T-cell (primary cell): ENCODE measurements around the gene BID. TPM values are rescaled to one million over a fixed set of nuclear protein-coding genes. Genes with fewer than 3 reads are reported as not detected.

Experiments
- ATAC-seq, 4 experiments: fragments of 200-7000 bp in 3 of 4; fragments of 150-1000 bp in 1 of 4; cut with Tn5 transposase; replicated peaks in 1 of 4; 1 replicate in 3 of 4; 2 replicates in 1 of 4; pipeline ENCODE4 v1.10.0; 2021; ENCODE audit warnings: moderate library complexity in 3 of 4, mild to moderate bottlenecking in 2 of 4, moderate number of reproducible peaks in 1 of 4
- CTCF ChIA-PET, 2 donors: fragments of 300-600 bp; sonication (Branson Sonifier 250); formaldehyde crosslinking; loops; one replicate each; lab custom pipeline; 2022; ENCODE audit warnings: antibody characterized with exemption in 2 of 2; lab: Charles Lee
- POLR2A ChIA-PET, 2 donors: fragments of 300-600 bp; sonication (Branson Sonifier 250); formaldehyde crosslinking; loops; one replicate each; lab custom pipeline; 2022; ENCODE audit warnings: antibody characterized with exemption in 2 of 2; lab: Charles Lee
- DNase-seq, 35 experiments: peaks; one replicate each; pipeline versions ENCODE4 v3.0.0 to v3.0.0-alpha.2; 2013 to 2023
- H3K27ac ChIP-seq: one replicate; pipeline ENCODE4 v1.5.1; 2013; ENCODE audit warnings: low read length
- H3K27me3 ChIP-seq, 2 experiments: replicated peaks in 1 of 2; 1 replicate in 1 of 2; 2 replicates in 1 of 2; pipeline versions ENCODE4 v1.6.1 to v1.7.0; 2013; ENCODE audit warnings: low read length in 1 of 2, mixed read lengths in 1 of 2; ENCODE audit not compliant: control insufficient read depth in 2 of 2, insufficient read depth in 2 of 2; ENCODE audit errors: extremely low read depth in 1 of 2
- H3K36me3 ChIP-seq, 2 donors: 1 replicate in 1 of 2; 2 replicates in 1 of 2; pipeline versions ENCODE4 v1.6.1 to v1.7.0; 2013; ENCODE audit warnings: low read length in 1 of 2; ENCODE audit not compliant: control insufficient read depth in 2 of 2, insufficient read depth in 1 of 2; ENCODE audit errors: extremely low read depth in 1 of 2
- H3K4me1 ChIP-seq, 2 experiments: 1 replicate in 1 of 2; 2 replicates in 1 of 2; pipeline versions ENCODE4 v1.6.1 to v1.7.0; 2013; ENCODE audit warnings: low read length in 2 of 2, mixed read lengths in 1 of 2; ENCODE audit not compliant: insufficient read depth in 2 of 2, control insufficient read depth in 1 of 2; ENCODE audit errors: extremely low read depth in 1 of 2
- H3K4me3 ChIP-seq, 2 donors: 1 replicate in 1 of 2; 2 replicates in 1 of 2; pipeline versions ENCODE4 v1.5.1 to v1.7.0; 2013; ENCODE audit warnings: mild to moderate bottlenecking in 2 of 2, low read length in 1 of 2, moderate library complexity in 1 of 2; ENCODE audit not compliant: control insufficient read depth in 1 of 2; ENCODE audit errors: extremely low read depth in 1 of 2
- H3K9me3 ChIP-seq: 2 replicates; pipeline ENCODE4 v1.7.0; 2013
- H3K27ac Mint-ChIP-seq, 2 donors: one replicate each; pipeline ENCODE4 v1.8.0; 2020 to 2021; ENCODE audit warnings: mild to moderate bottlenecking in 2 of 2, mixed read lengths in 2 of 2
- H3K27me3 Mint-ChIP-seq, 2 donors: one replicate each; pipeline ENCODE4 v1.8.0; 2021 to 2022; ENCODE audit warnings: mixed read lengths in 2 of 2
- H3K36me3 Mint-ChIP-seq: one replicate; pipeline ENCODE4 v1.8.0; 2021; ENCODE audit warnings: mixed read lengths
- H3K4me1 Mint-ChIP-seq, 3 donors: one replicate each; pipeline ENCODE4 v1.8.0; 2020 to 2022; ENCODE audit warnings: mixed read lengths in 3 of 3, mild to moderate bottlenecking in 1 of 3
- H3K4me3 Mint-ChIP-seq, 3 donors: one replicate each; pipeline ENCODE4 v1.8.0; 2020 to 2022; ENCODE audit warnings: mild to moderate bottlenecking in 3 of 3, mixed read lengths in 3 of 3, moderate library complexity in 3 of 3
- H3K9me3 Mint-ChIP-seq, 3 donors: one replicate each; pipeline ENCODE4 v1.8.0; 2020 to 2022; ENCODE audit warnings: mixed read lengths in 3 of 3
- WGBS: methylation state at CpG from one replicate; pipeline ENCODE4 v1.1.5; 2013; ENCODE audit warnings: missing lambda C conversion rate; ENCODE audit not compliant: insufficient coverage; 5-methylcytosine and 5-hydroxymethylcytosine counted together
- total RNA-seq, 35 experiments: library from RNA in 6 of 35; stranded (reverse) in 6 of 35; fragments of 120-200 nt in 1 of 35; gene quantifications; one replicate each; pipeline versions ENCODE4 v1.2.1 to v1.2.4 and lab custom pipeline; 2013 to 2026

The BID gene
- total RNA-seq, 5 donors from 2014 or later (not counting 1 experiment from before 2014, with no cell fraction given), result 15.8 to 34.6 (median 28.5) TPM

GRCh38 chr22:17778412-17778976 lies 4.2 kb upstream of the BID start:
- no peaks in the 10 kb centered on the region for H3K27me3 ChIP-seq
- peak overlapping the region; percentile 96 for H3K27ac ChIP-seq
- ATAC-seq (no peak), DNase-seq (no peak)
- Mint-ChIP-seq H3K4me3 (peak overlapping the region; percentile 91 to 97 (median 95)), H3K27me3 (no peaks in the 10 kb centered on the region), H3K36me3 (no peaks in the 10 kb centered on the region), H3K9me3 (no peaks in the 10 kb centered on the region), H3K27ac (peak overlapping the region; percentile 77 to 96), H3K4me1 (peaks cover 73 to 79% (median 76%) of the 10 kb centered on the region in 3 donors)
- 90% methylated on average over 21 of the region's 23 CpGs for WGBS
- peak overlapping the region; percentile 83 to 93 for H3K4me3 ChIP-seq
- CTCF ChIA-PET, result interaction anchor here in 1 of 2 donors (0.5 kb wide), 1 partner anchor 7 kb away, joined by 4 read pairs; no protein-coding TSS in a partner anchor
- H3K9me3 ChIP-seq, result no peaks in the 10 kb centered on the region
- peaks cover 0 to 2% of the 10 kb centered on the region in 2 donors for H3K36me3 ChIP-seq
- H3K4me1 ChIP-seq, result peaks cover 18 to 82% of the 10 kb centered on the region in 2 experiments
- POLR2A ChIA-PET, result interaction anchor here in 1 of 2 donors (0.6 kb wide), 1 partner anchor 9 kb away, joined by 3 read pairs; no protein-coding TSS in a partner anchor

GRCh38 chr22:17777717-17778044 lies 3.4 kb upstream of the BID start:
- H3K4me1 ChIP-seq, result peaks cover 23 to 90% of the 10 kb centered on the region in 2 experiments
- H3K27ac ChIP-seq, result peak overlapping the region; percentile 96
- Mint-ChIP-seq H3K27me3 (no peaks in the 10 kb centered on the region), H3K4me3 (peak overlapping the region; percentile 91 to 97 (median 95)), H3K36me3 (no peaks in the 10 kb centered on the region), H3K27ac (peak overlapping the region; percentile 96 to 99), H3K4me1 (peaks cover 79 to 84% (median 84%) of the 10 kb centered on the region in 3 donors), H3K9me3 (no peaks in the 10 kb centered on the region)
- H3K4me3 ChIP-seq, result peak overlapping the region; percentile 83 to 93
- H3K9me3 ChIP-seq, result no peaks in the 10 kb centered on the region
- ATAC-seq (no peak), DNase-seq (no peak)
- POLR2A ChIA-PET, result interaction anchor here in 1 of 2 donors (0.5 to 0.7 kb wide), 2 partner anchors 8 to 44 kb away, joined by 3 to 5 read pairs; no protein-coding TSS in a partner anchor
- WGBS, result 39% methylated on average over 3 of the region's 6 CpGs
- H3K27me3 ChIP-seq, result no peaks in the 10 kb centered on the region
- no peaks in the 10 kb centered on the region for H3K36me3 ChIP-seq
- CTCF ChIA-PET, result interaction anchor here in 1 of 2 donors (0.8 to 1.0 kb wide), 3 partner anchors 11 to 37 kb away, joined by 3 read pairs; no protein-coding TSS in a partner anchor

DNA sequence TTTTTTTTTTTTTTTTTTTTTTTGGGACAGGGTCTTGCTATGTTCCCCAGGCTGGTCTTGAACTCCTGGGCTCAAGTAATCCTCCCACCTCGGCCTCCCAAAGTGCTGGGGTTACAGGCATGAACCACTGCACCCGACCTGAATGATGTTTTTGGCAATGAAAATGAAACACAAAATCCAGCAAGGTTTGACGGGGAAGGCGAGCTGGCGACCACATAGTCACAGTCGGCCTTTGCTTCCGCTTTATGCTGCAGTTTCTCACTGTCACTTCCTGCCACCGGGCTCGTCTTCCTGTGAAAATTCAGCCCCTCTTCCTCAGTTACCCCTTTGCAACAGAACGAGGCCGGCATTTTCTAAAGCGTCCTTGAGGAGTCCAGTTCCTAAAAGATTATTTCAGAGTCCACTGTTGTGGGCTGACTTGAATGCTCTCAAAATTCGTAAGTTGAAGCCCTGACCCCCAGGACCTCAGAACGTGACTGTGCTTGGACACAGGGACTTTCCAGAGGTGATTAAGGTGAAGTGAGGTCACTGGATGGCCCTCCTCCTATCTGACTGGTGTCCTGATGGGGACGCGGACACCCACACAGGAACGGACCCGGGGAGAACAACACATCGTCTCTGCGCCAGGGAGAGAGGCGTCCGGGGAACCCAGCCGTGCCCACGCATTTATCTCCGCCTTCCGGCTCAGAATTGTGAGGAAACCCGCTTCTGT lies 2.9 kb upstream of the BID start:
- POLR2A ChIA-PET, result interaction anchor here in 1 of 2 donors (0.7 kb wide), 1 partner anchor 44 kb away, joined by 5 read pairs; no protein-coding TSS in a partner anchor

DNA sequence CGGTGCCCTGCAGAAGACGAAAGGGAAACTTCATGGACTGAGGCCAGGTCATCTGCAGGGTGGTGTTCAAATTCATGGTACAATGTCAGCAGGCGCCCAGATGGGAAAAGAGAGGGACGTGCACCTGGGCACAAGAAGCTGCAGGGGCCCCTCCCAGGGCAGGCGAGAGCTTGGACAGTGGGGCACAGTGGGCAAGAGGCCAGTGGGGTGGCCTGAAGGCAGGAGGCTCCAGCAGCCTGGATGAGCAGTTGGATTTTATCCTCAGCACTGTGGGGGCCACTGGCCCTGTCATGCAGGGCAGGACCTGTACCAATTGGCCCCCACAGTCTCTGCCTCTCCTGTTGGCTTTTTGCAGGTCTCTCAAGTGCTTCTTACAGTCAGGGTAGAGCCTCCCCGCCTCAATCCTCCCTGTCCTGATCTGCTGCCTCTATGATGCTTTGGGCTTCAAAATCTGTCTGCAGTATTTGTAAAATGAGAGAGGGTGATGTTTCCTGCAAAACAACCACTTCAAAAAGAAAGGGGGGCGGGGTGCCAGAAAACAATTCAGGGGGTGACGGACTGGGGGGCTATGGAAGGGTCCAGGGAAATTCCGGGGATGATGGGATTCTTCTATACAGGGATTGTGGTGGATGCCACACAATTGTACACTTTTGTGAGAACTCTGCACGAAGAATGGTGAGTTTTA lies 1.7 kb upstream of the BID start:
- H3K9me3 Mint-ChIP-seq, result no peaks in the 10 kb centered on the region
- 93% methylated on average over 5 of the region's 10 CpGs for WGBS
- CTCF ChIA-PET, result no interaction called here
- Histone ChIP-seq H3K36me3 (no peaks in the 10 kb centered on the region), H3K4me3 (no peak overlapping the region), H3K4me1 (peaks cover 27 to 91% of the 10 kb centered on the region in 2 experiments), H3K9me3 (no peaks in the 10 kb centered on the region), H3K27ac (peak overlapping the region; percentile 96), H3K27me3 (no peaks in the 10 kb centered on the region)
- peaks cover 82 to 87% (median 84%) of the 10 kb centered on the region in 3 donors for H3K4me1 Mint-ChIP-seq
- POLR2A ChIA-PET, result no interaction called here
- no peaks in the 10 kb centered on the region for H3K36me3 Mint-ChIP-seq
- H3K4me3 Mint-ChIP-seq, result peak overlapping the region; percentile 91 to 97 (median 95)
- no peaks in the 10 kb centered on the region for H3K27me3 Mint-ChIP-seq
- peak in 19 of 35 experiments; percentile 10 to 60 (median 32) for DNase-seq
- peak overlapping the region; percentile 96 to 99 for H3K27ac Mint-ChIP-seq
- ATAC-seq, result peak in 1 of 4 experiments; percentile 32

More for the DNA sequence above, 2.9 kb upstream of the BID start:
- Histone ChIP-seq H3K4me1 (peaks cover 23 to 93% of the 10 kb centered on the region in 2 experiments), H3K9me3 (no peaks in the 10 kb centered on the region), H3K36me3 (no peaks in the 10 kb centered on the region), H3K4me3 (peak overlapping the region; percentile 83 to 93), H3K27me3 (no peaks in the 10 kb centered on the region), H3K27ac (peak overlapping the region; percentile 96)
- DNase-seq, result peak; percentile 50 to 87 (median 69)
- peak; percentile 49 to 62 (median 58) for ATAC-seq
- Mint-ChIP-seq H3K4me1 (peaks cover 80 to 85% (median 84%) of the 10 kb centered on the region in 3 donors), H3K36me3 (no peaks in the 10 kb centered on the region), H3K27me3 (no peaks in the 10 kb centered on the region), H3K9me3 (no peaks in the 10 kb centered on the region), H3K27ac (peak overlapping the region; percentile 96 to 99), H3K4me3 (peak overlapping the region; percentile 91 to 97 (median 95))
- CTCF ChIA-PET, result interaction anchor here in 1 of 2 donors (0.6 to 1.0 kb wide), 5 partner anchors 10 to 70 kb away, joined by 3 to 4 read pairs (median 3); no protein-coding TSS in a partner anchor
- 9% methylated on average over 27 of the region's 27 CpGs for WGBS

GRCh38 chr22:17774926-17775685 lies 837 bp upstream of the BID start:
- Mint-ChIP-seq H3K9me3 (no peaks in the 10 kb centered on the region), H3K27me3 (no peaks in the 10 kb centered on the region), H3K36me3 (peaks cover 3% of the 10 kb centered on the region), H3K4me1 (peaks cover 81 to 84% (median 82%) of the 10 kb centered on the region in 3 donors), H3K4me3 (peak overlapping the region; percentile 91 to 97 (median 95)), H3K27ac (peak overlapping the region; percentile 96 to 99)
- ATAC-seq (peak in 1 of 4 experiments; percentile 14), DNase-seq (peak in 1 of 35 experiments; percentile 31)
- no peaks in the 10 kb centered on the region for H3K27me3 ChIP-seq
- WGBS, result 58% methylated on average over 20 of the region's 27 CpGs
- peak overlapping the region in 1 of 2 donors; percentile 46 for H3K4me3 ChIP-seq
- peak overlapping the region; percentile 96 for H3K27ac ChIP-seq
- H3K36me3 ChIP-seq, result no peaks in the 10 kb centered on the region
- POLR2A ChIA-PET, result no interaction called here
- H3K9me3 ChIP-seq, result no peaks in the 10 kb centered on the region
- peaks cover 27 to 89% of the 10 kb centered on the region in 2 experiments for H3K4me1 ChIP-seq
- CTCF ChIA-PET, result interaction anchor here in 1 of 2 donors (0.6 to 1.2 kb wide), 2 partner anchors 9 to 10 kb away, joined by 3 to 5 read pairs; no protein-coding TSS in a partner anchor
